CD14-positive monocyte (primary cell): ENCODE results near the gene NCAM1. TPM values are rescaled to one million over a fixed set of nuclear protein-coding genes. Genes with fewer than 3 reads are reported as not detected.

Experiments
- DNase-seq, 3 donors: peaks; one replicate each; pipeline ENCODE4 v3.0.0-alpha.2; 2011 to 2022
- H2AFZ ChIP-seq: 2 replicates; pipeline ENCODE4 v1.6.0; 2012; ENCODE audit warnings: mild to moderate bottlenecking, low read depth, low read length, inconsistent platforms; ENCODE audit not compliant: insufficient read depth, poor library complexity, severe bottlenecking
- H3K27ac ChIP-seq, 2 donors: 1 replicate in 1 of 2; 2 replicates in 1 of 2; pipeline ENCODE4 v1.5.1; 2012 to 2013; ENCODE audit warnings: low read length in 2 of 2, control low read depth in 1 of 2, inconsistent platforms in 1 of 2, low read depth in 1 of 2, mild to moderate bottlenecking in 1 of 2
- H3K27me3 ChIP-seq, 2 donors: one replicate each; pipeline versions ENCODE4 v1.6.0 to v1.6.1; 2011 to 2013; ENCODE audit warnings: low read length in 2 of 2; ENCODE audit not compliant: control insufficient read depth in 2 of 2, insufficient read depth in 2 of 2
- H3K36me3 ChIP-seq, 2 donors: replicated peaks in 1 of 2; 1 replicate in 1 of 2; 2 replicates in 1 of 2; pipeline versions ENCODE4 v1.5.1 to v1.6.1; 2012 to 2013; ENCODE audit warnings: low read length in 2 of 2, control low read depth in 1 of 2, inconsistent platforms in 1 of 2, mild to moderate bottlenecking in 1 of 2; ENCODE audit not compliant: insufficient read depth in 2 of 2, control insufficient read depth in 1 of 2
- H3K4me1 ChIP-seq, 2 donors: 1 replicate in 1 of 2; 2 replicates in 1 of 2; pipeline versions ENCODE4 v1.5.1 to v1.6.1; 2012 to 2013; ENCODE audit warnings: low read length in 2 of 2, control low read depth in 1 of 2, inconsistent platforms in 1 of 2, mild to moderate bottlenecking in 1 of 2, moderate library complexity in 1 of 2; ENCODE audit not compliant: insufficient read depth in 2 of 2, control insufficient read depth in 1 of 2
- H3K4me2 ChIP-seq: replicated peaks from 2 replicates; pipeline ENCODE3; 2012; ENCODE audit warnings: low read length, moderate library complexity, mild to moderate bottlenecking; ENCODE audit not compliant: poor library complexity, severe bottlenecking; ENCODE audit errors: extremely low read depth
- H3K4me3 ChIP-seq, 3 experiments: fragments of 200-600 bp in 1 of 3; sonication (generic) in 1 of 3; replicated peaks in 1 of 3; 1 replicate in 2 of 3; 2 replicates in 1 of 3; pipeline ENCODE4 v1.5.1; 2011 to 2013; ENCODE audit warnings: low read length in 3 of 3, mild to moderate bottlenecking in 3 of 3, control low read depth in 2 of 3, low read depth in 2 of 3, inconsistent platforms in 1 of 3, moderate library complexity in 1 of 3
- H3K79me2 ChIP-seq: 2 replicates; pipeline ENCODE4 v1.6.0; 2012; ENCODE audit warnings: mild to moderate bottlenecking, control low read depth, inconsistent platforms, low read length, moderate library complexity; ENCODE audit not compliant: insufficient read depth
- H3K9ac ChIP-seq: 2 replicates; pipeline ENCODE4 v1.6.0; 2017; ENCODE audit warnings: low read length, mild to moderate bottlenecking; ENCODE audit not compliant: insufficient read depth, poor library complexity, severe bottlenecking
- H3K9me3 ChIP-seq, 2 donors: replicated peaks in 1 of 2; 1 replicate in 1 of 2; 2 replicates in 1 of 2; pipeline versions ENCODE4 v1.5.1 to v1.6.1; 2012 to 2013; ENCODE audit warnings: low read length in 2 of 2, control low read depth in 1 of 2; ENCODE audit not compliant: control insufficient read depth in 1 of 2, insufficient read depth in 1 of 2
- H4K20me1 ChIP-seq: 2 replicates; pipeline ENCODE4 v1.6.0; 2012; ENCODE audit warnings: mild to moderate bottlenecking, low read length, control low read depth, moderate library complexity; ENCODE audit not compliant: insufficient read depth
- H3K27ac Mint-ChIP-seq, 7 donors: one replicate each; pipeline ENCODE4 v1.8.0; 2020; ENCODE audit warnings: mild to moderate bottlenecking in 7 of 7, mixed read lengths in 7 of 7, moderate library complexity in 6 of 7, inconsistent platforms in 2 of 7
- H3K27me3 Mint-ChIP-seq, 3 donors: one replicate each; pipeline ENCODE4 v1.8.0; 2021 to 2022; ENCODE audit warnings: low read depth in 3 of 3, mild to moderate bottlenecking in 3 of 3, mixed read lengths in 3 of 3, moderate library complexity in 3 of 3, inconsistent platforms in 1 of 3
- H3K36me3 Mint-ChIP-seq, 2 donors: one replicate each; pipeline ENCODE4 v1.8.0; 2020; ENCODE audit warnings: mixed read lengths in 2 of 2, inconsistent platforms in 1 of 2, mild to moderate bottlenecking in 1 of 2
- H3K4me1 Mint-ChIP-seq: one replicate; pipeline ENCODE4 v1.8.0; 2020; ENCODE audit warnings: mild to moderate bottlenecking, mixed read lengths
- H3K4me3 Mint-ChIP-seq, 2 donors: one replicate each; pipeline ENCODE4 v1.8.0; 2020; ENCODE audit warnings: mild to moderate bottlenecking in 2 of 2, mixed read lengths in 2 of 2, moderate library complexity in 1 of 2
- H3K9me3 Mint-ChIP-seq, 7 donors: one replicate each; pipeline ENCODE4 v1.8.0; 2020 to 2022; ENCODE audit warnings: mixed read lengths in 7 of 7, mild to moderate bottlenecking in 6 of 7, moderate library complexity in 6 of 7, inconsistent platforms in 2 of 7
- CTCF ChIP-seq: fragments of 200-600 bp; IDR thresholded peaks from one replicate; pipeline ENCODE4 v1.8.0; 2022; ENCODE audit warnings: antibody characterized with exemption, mild to moderate bottlenecking
- WGBS: methylation state at CpG from one replicate; pipeline ENCODE4 v1.1.5; 2013; ENCODE audit warnings: missing lambda C conversion rate; ENCODE audit not compliant: insufficient coverage; 5-methylcytosine and 5-hydroxymethylcytosine counted together
- intact Hi-C, 2 donors: fragments of 100-400 bp; cut with micrococcal nuclease; formaldehyde crosslinking; loops; one replicate each; pipeline versions ENCODE4 v1.15.0 to v1.15.1; 2023
- polyA plus RNA-seq, 3 donors: library from polyadenylated mRNA; depleted of rRNA in 1 of 3; unstranded in 2 of 3; stranded (reverse) in 1 of 3; fragments of 300-500 nt in 2 of 3; fragments of >200 nt in 1 of 3; fragmentation: Illumina TruSeq in 2 of 3; gene quantifications; 1 replicate in 2 of 3; 2 replicates in 1 of 3; pipeline ENCODE4 v1.2.3, GENCODE V29; 2012 to 2021

The NCAM1 gene
- polyA plus RNA-seq, 3 donors: 0.65 to 0.69 TPM; not detected in 1

GRCh38 chr11:112932593-112932992 is 28.6 kb upstream of the NCAM1 start:
- Histone ChIP-seq H3K9ac (no peak overlapping the region), H3K4me1 (no peaks in the 10 kb centered on the region), H4K20me1 (no peaks in the 10 kb centered on the region), H2AFZ (no peak overlapping the region), H3K4me3 (no peak overlapping the region), H3K79me2 (no peaks in the 10 kb centered on the region), H3K27me3 (no peaks in the 10 kb centered on the region), H3K9me3 (no peaks in the 10 kb centered on the region), H3K4me2 (no peak overlapping the region), H3K27ac (no peak overlapping the region), H3K36me3 (no peaks in the 10 kb centered on the region)
- intact Hi-C loops: no loop called here
- Mint-ChIP-seq H3K9me3 (peaks cover 0 to 7% (median 3%) of the 10 kb centered on the region in 7 donors), H3K36me3 (no peaks in the 10 kb centered on the region), H3K4me1 (no peaks in the 10 kb centered on the region), H3K27me3 (peaks cover 8 to 13% (median 10%) of the 10 kb centered on the region in 3 donors), H3K27ac (no peak overlapping the region), H3K4me3 (no peak overlapping the region)
- no CpG with 5 or more reads among the region's 4 CpGs for WGBS
- TF ChIP-seq CTCF: no peak
- no peak for DNase-seq

- H3K4me3 Mint-ChIP-seq: no peak overlapping the region
- H3K27me3 Mint-ChIP-seq: peaks cover 8 to 13% (median 9%) of the 10 kb centered on the region in 3 donors
- no peaks in the 10 kb centered on the region for H3K4me1 Mint-ChIP-seq
- H3K9me3 ChIP-seq: no peaks in the 10 kb centered on the region
- intact Hi-C loops: no loop called here
- no peaks in the 10 kb centered on the region for H3K4me1 ChIP-seq
- no peak overlapping the region for H3K4me3 ChIP-seq
- peaks cover 0 to 8% (median 3%) of the 10 kb centered on the region in 7 donors for H3K9me3 Mint-ChIP-seq
- peaks cover 0 to 3% of the 10 kb centered on the region in 2 donors for H3K27me3 ChIP-seq
- no peak overlapping the region for H2AFZ ChIP-seq
- H3K27ac Mint-ChIP-seq: peak overlapping the region in 1 of 7 donors; percentile 51
- H3K27ac ChIP-seq: no peak overlapping the region
- no peaks in the 10 kb centered on the region for H4K20me1 ChIP-seq
- TF ChIP-seq CTCF: no peak
- H3K9ac ChIP-seq: no peak overlapping the region
- no peaks in the 10 kb centered on the region for H3K79me2 ChIP-seq
- H3K36me3 ChIP-seq: no peaks in the 10 kb centered on the region
- H3K36me3 Mint-ChIP-seq: no peaks in the 10 kb centered on the region
- DNase-seq: no peak
- H3K4me2 ChIP-seq: no peak overlapping the region
- 100% methylated on average over 2 of the region's 3 CpGs for WGBS
Measured at GRCh38 chr11:112933970-112934369, 27.2 kb upstream of the NCAM1 start.
